ENCODE data around the gene RORC. TPM values are rescaled to one million over a fixed set of nuclear protein-coding genes. Genes with fewer than 3 reads are reported as not detected.

Gene RORC
- total RNA-seq, 1 experiment from 2014 or later: 1.3 TPM

GRCh38 chr1:151851886-151852285 is 20.3 kb upstream of the RORC start:
- Histone ChIP-seq H3K27me3 (ENCODE audit: insufficient read depth, low read length) (peaks cover 6% of the 10 kb centered on the region; the same call in 1 of the 2 replicates), H2AFZ (ENCODE audit: low read depth, low read length, poor library complexity, severe bottlenecking) (no peak overlapping the region), H3K9ac (ENCODE audit: low read length) (no peak overlapping the region), H3K27ac (ENCODE audit: low read depth, low read length) (no peak overlapping the region), H3K4me2 (ENCODE audit: low read length) (no peak overlapping the region), H3K79me2 (ENCODE audit: insufficient read depth, low read length) (no peaks in the 10 kb centered on the region), H3K9me3 (ENCODE audit: control insufficient read depth in 1 of 2, insufficient read depth in 1 of 2, low read depth in 1 of 2, low read length in 2 of 2) (no peaks in the 10 kb centered on the region), H3K4me3 (replicated peaks in 1 of 2; ENCODE audit: low read depth in 1 of 2, low read length in 2 of 2) (no peak overlapping the region), H3K9me2 (ENCODE audit: insufficient read depth) (no peaks in the 10 kb centered on the region), H3K4me1 (ENCODE audit: control insufficient read depth in 1 of 2, insufficient read depth in 2 of 2, low read length in 2 of 2) (no peaks in the 10 kb centered on the region), H3K36me3 (ENCODE audit: control insufficient read depth in 1 of 2, insufficient read depth in 2 of 2, low read length in 2 of 2) (no peaks in the 10 kb centered on the region), H4K20me1 (ENCODE audit: insufficient read depth) (no peaks in the 10 kb centered on the region)
- intact Hi-C loops (cut with micrococcal nuclease): no loop called here
- no TSS peak for BruUV-seq (replicated peaks)
- no peak for TF ChIP-seq TCF7L2 (IDR thresholded peaks at IDR 0.05; ENCODE audit: borderline replicate concordance, extremely low read depth, insufficient read depth, insufficient read length)
- TF ChIP-seq ZFX (IDR thresholded peaks at IDR 0.05): no peak
- no peak for TF ChIP-seq CBX3 (IDR thresholded peaks at IDR 0.05; ENCODE audit: low read depth)
- TF ChIP-seq YY1 (IDR thresholded peaks at IDR 0.05; ENCODE audit: extremely low read depth, insufficient replicate concordance, low read depth, low read length): no peak
- TF ChIP-seq SRF (IDR thresholded peaks at IDR 0.05; ENCODE audit: low read depth): no peak
- no peak for TF ChIP-seq SP1 (IDR thresholded peaks at IDR 0.05; ENCODE audit: low read depth)
- TF ChIP-seq, protein P1, sequence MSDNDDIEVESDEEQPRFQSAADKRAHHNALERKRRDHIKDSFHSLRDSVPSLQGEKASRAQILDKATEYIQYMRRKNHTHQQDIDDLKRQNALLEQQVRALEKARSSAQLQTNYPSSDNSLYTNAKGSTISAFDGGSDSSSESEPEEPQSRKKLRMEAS (IDR thresholded peaks at IDR 0.05): no peak
- no peak for TF ChIP-seq EZH2 (IDR thresholded peaks at IDR 0.05)
- TF ChIP-seq, protein P2, sequence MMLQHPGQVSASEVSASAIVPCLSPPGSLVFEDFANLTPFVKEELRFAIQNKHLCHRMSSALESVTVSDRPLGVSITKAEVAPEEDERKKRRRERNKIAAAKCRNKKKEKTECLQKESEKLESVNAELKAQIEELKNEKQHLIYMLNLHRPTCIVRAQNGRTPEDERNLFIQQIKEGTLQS (IDR thresholded peaks at IDR 0.05): no peak
- no peak for TF ChIP-seq ELF1 (IDR thresholded peaks at IDR 0.05; ENCODE audit: borderline replicate concordance, low read depth)
- no peak for TF ChIP-seq JUND (IDR thresholded peaks at IDR 0.05)
- TF ChIP-seq CTCF (IDR thresholded peaks at IDR 0.05 in 2 of 3, conservative IDR thresholded peaks at IDR 0.05 in 1 of 3; ENCODE audit: borderline replicate concordance in 1 of 3, insufficient read depth in 1 of 3, low read depth in 2 of 3, low read length in 2 of 3): no peak
- TF ChIP-seq POLR2A (IDR thresholded peaks at IDR 0.05; ENCODE audit: borderline replicate concordance, extremely low read depth, insufficient read depth, insufficient read length): no peak
- TF ChIP-seq POLR2AphosphoS5 (IDR thresholded peaks at IDR 0.05; ENCODE audit: low read depth, low read length): no peak
- no peak for DNase-seq (ENCODE audit: low read depth, low spot score)
- CTCF ChIA-PET: no interaction called here
- RAD21 ChIA-PET (ENCODE audit: low non-redundant PET in 1 of 2, low total read pairs in 2 of 2, uncharacterized antibody in 2 of 2, unreplicated experiment in 2 of 2): no interaction called here
- POLR2A ChIA-PET: no interaction called here
- no peak for ATAC-seq
